Testis (tissue), 3 donors: ENCODE results near the gene GALNT18. TPM values are rescaled to one million over a fixed set of nuclear protein-coding genes. Genes with fewer than 3 reads are reported as not detected.

Experiments
- DNase-seq: peaks from one replicate; pipeline ENCODE4 v3.0.0-alpha.2; 2019
- H3K27ac ChIP-seq, 2 donors: fragments of 200-600 bp; sonication (generic); one replicate each; pipeline ENCODE4 v1.5.1; 2019
- H3K27me3 ChIP-seq: fragments of 200-600 bp; sonication (generic); one replicate; pipeline ENCODE4 v1.5.1; 2019
- H3K36me3 ChIP-seq: fragments of 200-600 bp; sonication (generic); one replicate; pipeline ENCODE4 v1.5.1; 2017; ENCODE audit warnings: low read depth; ENCODE audit errors: missing control alignments
- H3K4me1 ChIP-seq: fragments of 200-600 bp; sonication (generic); one replicate; pipeline ENCODE4 v1.5.1; 2019
- H3K4me3 ChIP-seq, 2 donors: fragments of 200-600 bp; sonication (generic); one replicate each; pipeline ENCODE4 v1.5.1; 2017 to 2019
- H3K9me3 ChIP-seq: fragments of 200-600 bp; sonication (generic); one replicate; pipeline ENCODE4 v1.5.1; 2017
- CTCF ChIP-seq, 3 experiments: fragments of 450-650 bp in 2 of 3; fragments of 200-600 bp in 1 of 3; sonication (generic) in 1 of 3; IDR thresholded peaks; one replicate each; pipeline ENCODE4 v1.5.1; 2016 to 2019; ENCODE audit warnings: antibody characterized with exemption in 3 of 3, mild to moderate bottlenecking in 2 of 3, moderate library complexity in 1 of 3
- POLR2A ChIP-seq: fragments of 450-650 bp; IDR thresholded peaks from one replicate; pipeline ENCODE4 v1.6.1; 2017; ENCODE audit warnings: antibody characterized with exemption, mild to moderate bottlenecking, moderate library complexity
- WGBS, 2 donors: methylation state at CpG; one replicate each; pipeline ENCODE4 v1.1.5; 2018; 5-methylcytosine and 5-hydroxymethylcytosine counted together
- intact Hi-C: fragments of 100-400 bp; cut with DNase I; formaldehyde crosslinking; loops from one replicate; pipeline ENCODE4 v1.15.1; 2023; ENCODE audit warnings: low total_unique reads
- polyA plus RNA-seq: library from polyadenylated mRNA; stranded (reverse); fragments of 350-450 nt; fragmentation: Illumina TruSeq; extraction: RNeasy Lipid Tissue Mini Kit (QIAGEN cat#74804); gene quantifications from one replicate; pipeline ENCODE4 v1.2.3, GENCODE V29; 2014; ENCODE audit warnings: low read depth, low replicate concordance; ENCODE audit not compliant: insufficient read depth
- total RNA-seq, 2 donors: library from RNA; depleted of rRNA; stranded (reverse); fragments of >200 nt; gene quantifications; one replicate each; pipeline ENCODE4 v1.2.3, GENCODE V29; 2016

Gene GALNT18
- total and polyA plus RNA-seq, 3 donors from 2014 or later = 39.2 to 106 (median 73.9) TPM

GRCh38 chr11:11344045-11344444, 277.8 kb downstream of the GALNT18 start:
- H3K36me3 ChIP-seq = no peaks in the 10 kb centered on the region
- DNase-seq = no peak
- peaks cover 23% of the 10 kb centered on the region for H3K4me1 ChIP-seq
- H3K27ac ChIP-seq = no peak overlapping the region
- TF ChIP-seq CTCF (IDR thresholded peaks at IDR 0.05) (no peak), POLR2A (no peak)
- H3K4me3 ChIP-seq = no peak overlapping the region
- no peaks in the 10 kb centered on the region for H3K27me3 ChIP-seq
- H3K9me3 ChIP-seq = no peaks in the 10 kb centered on the region
- WGBS, 2 donors = 81 to 92% methylated on average over 3 of the region's 3 CpGs
- intact Hi-C loops = no loop called here

- intact Hi-C loops = no loop called here
- H3K9me3 ChIP-seq = no peaks in the 10 kb centered on the region
- no peaks in the 10 kb centered on the region for H3K36me3 ChIP-seq
- TF ChIP-seq POLR2A (no peak), CTCF (IDR thresholded peaks at IDR 0.05) (no peak)
- no peaks in the 10 kb centered on the region for H3K27me3 ChIP-seq
- no peak overlapping the region for H3K27ac ChIP-seq
- WGBS, 2 donors = 90 to 97% methylated on average over 1 of the region's 1 CpG
- no peak overlapping the region for H3K4me3 ChIP-seq
- no peaks in the 10 kb centered on the region for H3K4me1 ChIP-seq
- no peak for DNase-seq
Measured at GRCh38 chr11:11338304-11338703, 283.5 kb downstream of the GALNT18 start.

GRCh38 chr11:11336664-11337063, 285.1 kb downstream of the GALNT18 start:
- Histone ChIP-seq H3K4me3 (no peak overlapping the region), H3K27me3 (no peaks in the 10 kb centered on the region), H3K36me3 (no peaks in the 10 kb centered on the region), H3K27ac (no peak overlapping the region), H3K4me1 (no peaks in the 10 kb centered on the region), H3K9me3 (no peaks in the 10 kb centered on the region)
- 90 to 93% methylated on average over 4 of the region's 4 CpGs for WGBS, 2 donors
- no peak for DNase-seq
- intact Hi-C loops = no loop called here
- TF ChIP-seq CTCF (IDR thresholded peaks at IDR 0.05) (no peak), POLR2A (no peak)

- Histone ChIP-seq H3K4me1 (no peaks in the 10 kb centered on the region), H3K27ac (no peak overlapping the region), H3K9me3 (no peaks in the 10 kb centered on the region), H3K27me3 (no peaks in the 10 kb centered on the region), H3K36me3 (no peaks in the 10 kb centered on the region), H3K4me3 (no peak overlapping the region)
- DNase-seq = no peak
- 86 to 100% methylated on average over 2 of the region's 2 CpGs for WGBS, 2 donors
- TF ChIP-seq POLR2A = no peak
- TF ChIP-seq CTCF (IDR thresholded peaks at IDR 0.05) = no peak
- intact Hi-C loops = no loop called here
Measured at GRCh38 chr11:11335043-11335442, 286.8 kb downstream of the GALNT18 start.

- no peak overlapping the region for H3K4me3 ChIP-seq
Measured at GRCh38 chr11:11334607-11335006, 287.2 kb downstream of the GALNT18 start.

More at GRCh38 chr11:11334607-11335006, 287.2 kb downstream of the GALNT18 start:
- no peak overlapping the region for H3K27ac ChIP-seq
- H3K36me3 ChIP-seq = no peaks in the 10 kb centered on the region
- TF ChIP-seq CTCF (IDR thresholded peaks at IDR 0.05) (no peak), POLR2A (no peak)
- H3K9me3 ChIP-seq = no peaks in the 10 kb centered on the region
- no peaks in the 10 kb centered on the region for H3K4me1 ChIP-seq
- DNase-seq = no peak
- no peaks in the 10 kb centered on the region for H3K27me3 ChIP-seq
- intact Hi-C loops = no loop called here
- 73 to 77% methylated on average over 4 of the region's 4 CpGs for WGBS, 2 donors
